ENCODE data around the gene POLR2L. TPM values are rescaled to one million over a fixed set of nuclear protein-coding genes. Genes with fewer than 3 reads are reported as not detected.

Gene POLR2L
- total and polyA plus RNA-seq, 2 of the 13 experiments (the other 11 are each of a cell fraction or from before 2014, with no cell fraction given): 104 to 114 TPM

GRCh38 chr11:797296-798092, 44.8 kb downstream of the POLR2L start (continued):
- TF ChIP-seq MNT (IDR thresholded peaks at IDR 0.05) (peak; percentile 74), RNF2 (conservative IDR thresholded peaks at IDR 0.05; ENCODE audit: low read depth) (no peak), SALL2 (CRISPR knock-in tag; IDR thresholded peaks at IDR 0.05) (no peak), RORA (CRISPR knock-in tag; IDR thresholded peaks at IDR 0.05) (no peak), TBP (CRISPR knock-in tag; IDR thresholded peaks at IDR 0.05) (no peak), ZNF564 (CRISPR knock-in tag; IDR thresholded peaks at IDR 0.05) (no peak; the same call in 1 of the 2 replicates), RERE (CRISPR knock-in tag; IDR thresholded peaks at IDR 0.05; ENCODE audit: low read depth) (no peak), ZBTB46 (CRISPR knock-in tag; IDR thresholded peaks at IDR 0.05; ENCODE audit: borderline replicate concordance) (no peak), TMF1 (CRISPR knock-in tag; IDR thresholded peaks at IDR 0.05; ENCODE audit: low read depth) (no peak; the same call in 1 of the 2 replicates), FLYWCH1 (CRISPR knock-in tag; IDR thresholded peaks at IDR 0.05) (no peak), MATR3 (CRISPR knock-in tag; IDR thresholded peaks at IDR 0.05) (no peak), ZIK1 (CRISPR knock-in tag; IDR thresholded peaks at IDR 0.05; ENCODE audit: borderline replicate concordance, low read depth) (no peak), ZBTB8A (CRISPR knock-in tag; IDR thresholded peaks at IDR 0.05; ENCODE audit: borderline replicate concordance, low read depth) (no peak), ZKSCAN8 (CRISPR knock-in tag; IDR thresholded peaks at IDR 0.05; ENCODE audit: borderline replicate concordance) (no peak), HOXA9 (CRISPR knock-in tag; IDR thresholded peaks at IDR 0.05; ENCODE audit: borderline replicate concordance) (no peak), NFYC (CRISPR knock-in tag; IDR thresholded peaks at IDR 0.05) (no peak), BHLHE40 (IDR thresholded peaks at IDR 0.05; ENCODE audit: low read length) (no peak), KMT2A (CRISPR knock-in tag; IDR thresholded peaks at IDR 0.05) (peak; percentile 15; the same call in 1 of the 2 replicates), ATM (IDR thresholded peaks at IDR 0.05; ENCODE audit: borderline replicate concordance) (no peak), POGK (CRISPR knock-in tag; conservative IDR thresholded peaks at IDR 0.05) (no peak; the same call in 1 of the 2 replicates)
